Testis (tissue), 2 donors: Measurements from ENCODE around the gene MAP2.

Source experiments
- CTCF ChIP-seq, 3 experiments: fragments of 450-650 bp in 2 of 3; fragments of 200-600 bp in 1 of 3; sonication (generic) in 1 of 3; IDR thresholded peaks; one replicate each; pipeline ENCODE4 v1.5.1; 2016 to 2019; ENCODE audit warnings: antibody characterized with exemption in 3 of 3, mild to moderate bottlenecking in 2 of 3, moderate library complexity in 1 of 3
- POLR2A ChIP-seq: fragments of 450-650 bp; IDR thresholded peaks from one replicate; pipeline ENCODE4 v1.6.1; 2017; ENCODE audit warnings: antibody characterized with exemption, mild to moderate bottlenecking, moderate library complexity

- TF ChIP-seq CTCF (IDR thresholded peaks at IDR 0.05) = no peak
- TF ChIP-seq POLR2A = no peak
Observed at GRCh38 chr2:209529579-209529978, 105.7 kb downstream of the MAP2 start.
